NCI-H510A treated with DMSO at 0.1 percent for 48 hours (cell line): ENCODE measurements around the gene ASMTL.

Experiments used
- DNase-seq: peaks from one replicate; lab custom pipeline; 2025; lab: John Stamatoyannopoulos, UW

The ASMTL gene

GRCh38 chrX:1403228-1403627 lies 49.5 kb downstream of the ASMTL start:
- DNase-seq: no peak

- no peak for DNase-seq
These were observed 50.9 kb downstream of the ASMTL start for GRCh38 chrX:1401611-1402430.

- no peak for DNase-seq
These were observed 51.8 kb downstream of the ASMTL start for GRCh38 chrX:1400742-1401471.

GRCh38 chrX:1400049-1400448 lies 52.7 kb downstream of the ASMTL start:
- DNase-seq: no peak

GRCh38 chrX:1398431-1399340 lies 54.0 kb downstream of the ASMTL start:
- DNase-seq: no peak

GRCh38 chrX:1397441-1398270 lies 55.1 kb downstream of the ASMTL start:
- no peak for DNase-seq

- DNase-seq: no peak
These were observed 55.7 kb downstream of the ASMTL start for GRCh38 chrX:1397001-1397400.

- DNase-seq: no peak
These were observed 57.0 kb downstream of the ASMTL start for GRCh38 chrX:1395646-1396216.

GRCh38 chrX:1394731-1395501 lies 57.8 kb downstream of the ASMTL start:
- no peak for DNase-seq

- no peak for DNase-seq
These were observed 58.7 kb downstream of the ASMTL start for GRCh38 chrX:1393871-1394615.

- no peak for DNase-seq
These were observed 60.2 kb downstream of the ASMTL start for GRCh38 chrX:1392376-1393068.

- no peak for DNase-seq
These were observed 60.9 kb downstream of the ASMTL start, which contains the start of gene SLC25A6 for GRCh38 chrX:1391707-1392375. Gene SLC25A6, minus strand, starts transcription at chrX:1392113. Its CDS starts 104 bp downstream, at chrX:1392009.

GRCh38 chrX:1391370-1391706 lies 61.4 kb downstream of the ASMTL start:
- no peak for DNase-seq

GRCh38 chrX:1390621-1391369 lies 61.9 kb downstream of the ASMTL start:
- no peak for DNase-seq

GRCh38 chrX:1389993-1390285 lies 62.8 kb downstream of the ASMTL start:
- no peak for DNase-seq

GRCh38 chrX:1389181-1389992 lies 63.3 kb downstream of the ASMTL start:
- no peak for DNase-seq

GRCh38 chrX:1388651-1389050 lies 64.1 kb downstream of the ASMTL start:
- no peak for DNase-seq
